ENCODE results near the gene KPNA6. TPM values are rescaled to one million over a fixed set of nuclear protein-coding genes. Genes with fewer than 3 reads are reported as not detected.

KPNA6 gene
- total and polyA plus RNA-seq, 2 of the 4 experiments (the other 2 are of a cell fraction), result 27.0 to 50.7 TPM

- Histone ChIP-seq H3K14ac (replicated peaks; ENCODE audit: low read depth, low read length) (peak overlapping the region; percentile 75), H2AFZ (replicated peaks; ENCODE audit: low read length, poor library complexity) (peak overlapping the region; percentile 94), H3K9me1 (ENCODE audit: insufficient read depth, low read length) (peaks cover 14% of the 10 kb centered on the region; the same call in 1 of the 2 replicates), H2BK5ac (ENCODE audit: low read depth, low read length, poor library complexity, severe bottlenecking) (peak overlapping the region; percentile 80), H3K9ac (ENCODE audit: low read depth, low read length) (peak overlapping the region; percentile 72), H3K36me3 (ENCODE audit: control insufficient read depth, insufficient read depth, low read length) (peaks cover 22% of the 10 kb centered on the region), H3K4me2 (ENCODE audit: low read depth, low read length) (peak overlapping the region; percentile 60), H3K9me3 (ENCODE audit: control insufficient read depth, insufficient read depth, low read length) (no peaks in the 10 kb centered on the region), H2BK15ac (ENCODE audit: low read depth, low read length) (peak overlapping the region; percentile 19; the same call in 1 of the 3 replicates), H4K8ac (ENCODE audit: low read depth in 2 of 2, low read length in 2 of 2) (peak overlapping the region; percentile 60 to 88), H2BK120ac (ENCODE audit: low read depth, low read length) (peak overlapping the region; percentile 23; the same call in 1 of the 2 replicates), H3K79me1 (ENCODE audit: low read depth in 1 of 2, low read length in 2 of 2) (peaks cover 5 to 51% of the 10 kb centered on the region in 2 experiments), H3K56ac (ENCODE audit: extremely low read depth, insufficient read depth, low read length) (0 out of 2 replicates have a peak overlapping the region, but pooled peaks have one; percentile 91), H3K4me1 (ENCODE audit: control insufficient read depth, insufficient read depth, low read length) (peaks cover 30% of the 10 kb centered on the region), H4K91ac (ENCODE audit: insufficient read depth, low read depth, low read length) (peak overlapping the region; percentile 84), H3K4ac (ENCODE audit: low read depth, low read length) (peak overlapping the region; percentile 70), H3K27ac (ENCODE audit: insufficient read depth, low read length) (peak overlapping the region; percentile 78), H2AK5ac (ENCODE audit: low read depth, low read length) (peak overlapping the region; percentile 74), H3K18ac (ENCODE audit: low read depth, low read length) (peak overlapping the region; percentile 40; the same call in 1 of the 2 replicates), H3K4me3 (ENCODE audit: insufficient read depth, low read depth, low read length) (peak overlapping the region; percentile 63), H4K20me1 (ENCODE audit: insufficient read depth, low read length) (no peaks in the 10 kb centered on the region), H3K27me3 (ENCODE audit: control insufficient read depth, insufficient read depth, low read length) (no peaks in the 10 kb centered on the region), H3K23ac (ENCODE audit: low read depth, low read length) (peak overlapping the region; percentile 33), H4K5ac (ENCODE audit: low read depth, low read length) (peak overlapping the region; percentile 65), H2AK9ac (replicated peaks; ENCODE audit: low read depth, low read length, poor library complexity) (peak overlapping the region; percentile 90), H2BK20ac (ENCODE audit: low read depth, low read length) (no peak overlapping the region)
- 2% methylated on average over 7 of the region's 26 CpGs; no CpG with 5 or more reads in 1 of the 2 experiments for WGBS, 2 experiments (ENCODE audit: extremely low coverage in 2 of 2, insufficient read length in 1 of 2)
- BruUV-seq (replicated peaks), result no TSS peak
- POLR2A ChIA-PET (ENCODE audit: unreplicated experiment), result no interaction called here
- CTCF ChIA-PET, result interaction anchor here (0.6 to 1.1 kb wide), 3 partner anchors 9 to 92 kb away, joined by 3 to 4 read pairs (median 3); no protein-coding TSS in a partner anchor
- dilution Hi-C loops (cut with HindIII; ENCODE audit: low sequenced_read_pairs, unreplicated experiment) (no loop called here), in situ Hi-C loops (cut with MboI; ENCODE audit: low sequenced_read_pairs) (no loop called here), intact Hi-C loops (cut with micrococcal nuclease) (no loop called here)
- ATAC-seq (ENCODE audit: low read depth), result peak; percentile 49
- DNase-seq, result peak; percentile 67
- TF ChIP-seq BHLHE40 (IDR thresholded peaks at IDR 0.05; ENCODE audit: low read depth, low read length) (no peak), ELK1 (IDR thresholded peaks at IDR 0.05; ENCODE audit: borderline replicate concordance, low read depth, low read length) (no peak), SMC3 (IDR thresholded peaks at IDR 0.05; ENCODE audit: low read depth, low read length) (no peak), CEBPB (IDR thresholded peaks at IDR 0.05; ENCODE audit: low read depth, low read length) (no peak), RAD21 (IDR thresholded peaks at IDR 0.05; ENCODE audit: low read length) (0 out of 2 replicates have a peak, but pooled peaks have one; percentile 5), RFX5 (IDR thresholded peaks at IDR 0.05; ENCODE audit: low read depth, low read length) (no peak), MAFK (IDR thresholded peaks at IDR 0.05; ENCODE audit: low read depth, low read length) (no peak), NFE2L2 (IDR thresholded peaks at IDR 0.05; ENCODE audit: low read depth, low read length) (no peak), MXI1 (IDR thresholded peaks at IDR 0.05; ENCODE audit: borderline replicate concordance, low read depth, low read length) (no peak), USF2 (IDR thresholded peaks at IDR 0.05; ENCODE audit: low read depth, low read length) (0 out of 2 replicates have a peak, but pooled peaks have one; percentile 9), CTCF (conservative IDR thresholded peaks at IDR 0.05; ENCODE audit: low read depth, low read length) (0 out of 2 replicates have a peak, but pooled peaks have one; percentile 18), POLR2A (IDR thresholded peaks at IDR 0.05; ENCODE audit: low read depth, low read length) (peak; percentile 27; the same call in 1 of the 2 replicates), FOS (IDR thresholded peaks at IDR 0.05; ENCODE audit: low read depth, low read length) (no peak)
Observed at GRCh38 chr1:32201011-32201855, 93.4 kb downstream of the KPNA6 start.

Measured in IMR-90 (cell line).